Panc1 (cell line): ENCODE measurements around the gene CFAP43.

ENCODE experiments used
- CTCF ChIP-seq: fragments of 450-650 bp; IDR thresholded peaks from 2 replicates; pipeline ENCODE4 v1.5.1; 2017; ENCODE audit warnings: mild to moderate bottlenecking
- POLR2AphosphoS5 ChIP-seq: IDR thresholded peaks from 2 replicates; pipeline ENCODE4 v1.6.1; 2012; ENCODE audit warnings: mild to moderate bottlenecking, low read depth, low read length, moderate library complexity
- REST ChIP-seq, 2 experiments: IDR thresholded peaks; 2 replicates each; pipeline ENCODE4 v1.6.1; 2011 to 2012; ENCODE audit warnings: low read depth in 2 of 2, control low read depth in 1 of 2, low read length in 1 of 2, mild to moderate bottlenecking in 1 of 2, moderate library complexity in 1 of 2; ENCODE audit not compliant: insufficient read depth in 1 of 2
- SIN3A ChIP-seq: IDR thresholded peaks from 2 replicates; pipeline ENCODE4 v1.6.1; 2012; ENCODE audit warnings: low read depth, mild to moderate bottlenecking, low read length, moderate library complexity, borderline replicate concordance; ENCODE audit not compliant: insufficient read depth

- TF ChIP-seq CTCF (no peak), POLR2AphosphoS5 (no peak), REST (IDR thresholded peaks at IDR 0.05; ENCODE audit: insufficient read depth in 1 of 2, low read depth in 2 of 2, low read length in 1 of 2) (no peak), SIN3A (no peak)
Observed at GRCh38 chr10:104195706-104196105, 36.5 kb downstream of the CFAP43 start.
